DMS153 (cell line): ENCODE results near the gene LCMT2.

ENCODE experiments used
- DNase-seq: peaks from one replicate; lab custom pipeline; 2025; lab: John Stamatoyannopoulos, UW

Gene LCMT2

GRCh38 chr15:43329960-43330779, at the start of gene LCMT2:
LCMT2 (minus strand) TSS chr15:43330573; CDS start chr15:43330489, 84 bp downstream.
- DNase-seq = peak; percentile 33

- DNase-seq = no peak
Observed at GRCh38 chr15:43378601-43379000, 48.2 kb upstream of the LCMT2 start.

- DNase-seq = no peak
Observed at GRCh38 chr15:43376017-43376705, 45.8 kb upstream of the LCMT2 start.

- DNase-seq = peak; percentile 53
Observed at GRCh38 chr15:43370975-43371974, 40.9 kb upstream of the LCMT2 start, which contains the start of the genes TUBGCP4 and ZSCAN29. TUBGCP4 (plus strand) TSS chr15:43371101; CDS start chr15:43371355, 254 bp downstream. ZSCAN29 (minus strand) TSS chr15:43371043; CDS start chr15:43369913, 1,130 bp downstream.

GRCh38 chr15:43370310-43370974, 40.1 kb upstream of the LCMT2 start:
- no peak for DNase-seq

GRCh38 chr15:43361313-43361903, 31.0 kb upstream of the LCMT2 start:
- no peak for DNase-seq

GRCh38 chr15:43360821-43361220, 30.4 kb upstream of the LCMT2 start:
- no peak for DNase-seq

GRCh38 chr15:43352693-43353382, 22.5 kb upstream of the LCMT2 start:
- DNase-seq = no peak

- no peak for DNase-seq
Observed at GRCh38 chr15:43347114-43347513, 16.7 kb upstream of the LCMT2 start.

- no peak for DNase-seq
Observed at GRCh38 chr15:43346305-43346704, 15.9 kb upstream of the LCMT2 start.

- DNase-seq = no peak
Observed at GRCh38 chr15:43330780-43331087, 361 bp upstream of the LCMT2 start.

- DNase-seq = no peak
Observed at GRCh38 chr15:43329217-43329959, 985 bp downstream of the LCMT2 start.

- DNase-seq = no peak
Observed at GRCh38 chr15:43325039-43325684, 5.2 kb downstream of the LCMT2 start.

GRCh38 chr15:43318990-43319771, 11.2 kb downstream of the LCMT2 start:
- no peak for DNase-seq

- DNase-seq = no peak
Observed at GRCh38 chr15:43317566-43318184, 12.7 kb downstream of the LCMT2 start.

GRCh38 chr15:43316971-43317346, 13.4 kb downstream of the LCMT2 start:
- no peak for DNase-seq

- DNase-seq = no peak
Observed at GRCh38 chr15:43316016-43316970, 14.1 kb downstream of the LCMT2 start.
